Fibroblast of the aortic adventitia (primary cell): Measurements from ENCODE around the gene CAP2. TPM values are rescaled to one million over a fixed set of nuclear protein-coding genes. Genes with fewer than 3 reads are reported as not detected.
A peak's percentile ranks its signal among the peaks of the same experiment; 100 is the strongest.

ENCODE experiments used
- DNase-seq: peaks from one replicate; pipeline ENCODE4 v3.0.0-alpha.2; 2010; ENCODE audit warnings: low read depth
- H3K4me3 ChIP-seq: 2 replicates; pipeline ENCODE4 v1.5.1; 2011; ENCODE audit warnings: low read depth, mild to moderate bottlenecking, control low read depth, low read length, moderate library complexity
- CTCF ChIP-seq: IDR thresholded peaks from 2 replicates; pipeline ENCODE4 v1.5.1; 2011; ENCODE audit warnings: mild to moderate bottlenecking, low read length, control low read depth, inconsistent platforms; ENCODE audit not compliant: insufficient read depth
- total RNA-seq: library from RNA; depleted of rRNA; stranded (reverse); fragments of >200 nt; gene quantifications from 2 replicates; pipeline ENCODE4 v1.2.3, GENCODE V29; 2012; ENCODE audit warnings: low replicate concordance

CAP2 gene
- total RNA-seq, 1 donor, result 8.7 TPM

- no peak for TF ChIP-seq CTCF
- no peak for DNase-seq
- H3K4me3 ChIP-seq, result no peak overlapping the region
Measured at GRCh38 chr6:17450397-17450796, 57.0 kb downstream of the CAP2 start.

GRCh38 chr6:17450832-17451231 lies 57.4 kb downstream of the CAP2 start:
- TF ChIP-seq CTCF, result no peak
- no peak overlapping the region for H3K4me3 ChIP-seq
- no peak for DNase-seq

- H3K4me3 ChIP-seq, result no peak overlapping the region
- DNase-seq, result no peak
- no peak for TF ChIP-seq CTCF
Measured at GRCh38 chr6:17452096-17452495, 58.7 kb downstream of the CAP2 start.

GRCh38 chr6:17454316-17455005 lies 61.1 kb downstream of the CAP2 start:
- TF ChIP-seq CTCF, result no peak
- H3K4me3 ChIP-seq, result no peak overlapping the region
- DNase-seq, result peak; percentile 56

GRCh38 chr6:17455919-17456318 lies 62.5 kb downstream of the CAP2 start:
- no peak for TF ChIP-seq CTCF
- no peak overlapping the region for H3K4me3 ChIP-seq
- no peak for DNase-seq

GRCh38 chr6:17456711-17457110 lies 63.3 kb downstream of the CAP2 start:
- TF ChIP-seq CTCF, result no peak
- DNase-seq, result no peak
- H3K4me3 ChIP-seq, result no peak overlapping the region

- H3K4me3 ChIP-seq, result no peak overlapping the region
- no peak for DNase-seq
- no peak for TF ChIP-seq CTCF
Measured at GRCh38 chr6:17457405-17457804, 64.0 kb downstream of the CAP2 start.
